PC-9 (cell line): Measurements from ENCODE around the gene KLRC3.
"Not testable (repeated sequence)": the region's sequence is repeated elsewhere in the genome, so short reads cannot be mapped to it uniquely, and the experiment has no call there.

Experiments
- CTCF ChIP-seq: fragments of 200-600 bp; sonication (generic); conservative IDR thresholded peaks from 2 replicates; pipeline ENCODE4 v1.6.1; 2017; ENCODE audit warnings: mixed run types, antibody characterized with exemption, mild to moderate bottlenecking, moderate library complexity
- EZH2 ChIP-seq: fragments of 200-600 bp; sonication (generic); IDR thresholded peaks from 2 replicates; pipeline ENCODE4 v1.8.0; 2017; ENCODE audit warnings: antibody characterized with exemption, low read depth

- not testable (repeated sequence) for TF ChIP-seq CTCF, EZH2
Observed at GRCh38 chr12:10441144-10441543, 20.7 kb upstream of the KLRC3 start.
